GM10248 (cell line): ENCODE data around the gene PRC1.

ENCODE experiments used
- CTCF ChIA-PET: fragments of 300-600 bp; sonication (Branson Sonifier 250); formaldehyde crosslinking; extraction: SDS; loops from one replicate; lab custom pipeline; 2021; ENCODE audit warnings: antibody characterized with exemption; lab: Yijun Ruan, JAX
- POLR2A ChIA-PET: fragments of 350-650 bp; sonication (Branson Sonifier 250); formaldehyde crosslinking; extraction: SDS; loops from one replicate; lab custom pipeline; 2020; ENCODE audit warnings: antibody characterized with exemption; lab: Yijun Ruan, JAX
- DNase-seq: peaks from one replicate; pipeline ENCODE4 v3.0.0; 2012; ENCODE audit errors: extremely low spot score
- TF ChIP-seq, protein P1 (sequence below): IDR thresholded peaks from 2 replicates; pipeline ENCODE4 v1.5.1; 2012; ENCODE audit warnings: mild to moderate bottlenecking, low read depth; ENCODE audit errors: extremely low read depth, missing control alignments, control extremely low read depth

PRC1 gene

DNA sequence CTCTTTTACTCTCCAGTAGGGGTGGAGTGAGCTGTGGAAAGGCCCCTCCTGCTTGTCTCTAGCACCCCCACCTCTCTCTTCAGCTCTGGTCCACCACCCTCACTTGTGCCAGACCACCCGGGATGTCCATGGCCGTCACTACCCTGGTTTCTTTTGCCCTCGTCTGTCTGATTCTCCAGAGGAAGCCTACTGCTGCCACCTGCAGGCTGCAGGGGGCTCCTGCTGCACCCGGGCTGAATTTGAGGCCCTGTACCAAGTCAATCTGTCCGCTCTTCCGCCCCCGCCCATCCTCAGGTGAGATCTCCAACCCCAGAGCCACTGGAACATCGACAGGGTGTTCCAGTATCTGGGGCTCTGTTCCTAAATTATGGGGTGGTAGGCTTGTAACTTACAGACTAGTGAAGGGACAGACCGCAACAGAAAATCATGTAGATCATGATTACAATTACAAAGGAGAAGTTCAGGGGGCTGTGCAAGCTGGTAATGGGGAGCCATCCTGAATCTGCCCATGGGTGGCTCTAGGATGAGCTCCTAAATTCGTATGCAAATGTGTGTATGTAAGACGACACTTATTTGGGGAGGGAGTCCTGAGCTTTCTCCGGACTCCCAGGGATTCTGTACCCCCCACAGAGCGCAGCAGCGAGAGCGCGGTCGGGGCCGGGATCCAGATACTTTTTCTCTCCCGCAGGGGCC is 59.9 kb downstream of the PRC1 start:
- TF ChIP-seq, protein P1, sequence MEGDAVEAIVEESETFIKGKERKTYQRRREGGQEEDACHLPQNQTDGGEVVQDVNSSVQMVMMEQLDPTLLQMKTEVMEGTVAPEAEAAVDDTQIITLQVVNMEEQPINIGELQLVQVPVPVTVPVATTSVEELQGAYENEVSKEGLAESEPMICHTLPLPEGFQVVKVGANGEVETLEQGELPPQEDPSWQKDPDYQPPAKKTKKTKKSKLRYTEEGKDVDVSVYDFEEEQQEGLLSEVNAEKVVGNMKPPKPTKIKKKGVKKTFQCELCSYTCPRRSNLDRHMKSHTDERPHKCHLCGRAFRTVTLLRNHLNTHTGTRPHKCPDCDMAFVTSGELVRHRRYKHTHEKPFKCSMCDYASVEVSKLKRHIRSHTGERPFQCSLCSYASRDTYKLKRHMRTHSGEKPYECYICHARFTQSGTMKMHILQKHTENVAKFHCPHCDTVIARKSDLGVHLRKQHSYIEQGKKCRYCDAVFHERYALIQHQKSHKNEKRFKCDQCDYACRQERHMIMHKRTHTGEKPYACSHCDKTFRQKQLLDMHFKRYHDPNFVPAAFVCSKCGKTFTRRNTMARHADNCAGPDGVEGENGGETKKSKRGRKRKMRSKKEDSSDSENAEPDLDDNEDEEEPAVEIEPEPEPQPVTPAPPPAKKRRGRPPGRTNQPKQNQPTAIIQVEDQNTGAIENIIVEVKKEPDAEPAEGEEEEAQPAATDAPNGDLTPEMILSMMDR = peak; percentile 96
- peak; percentile 86 for DNase-seq
- ChIA-PET CTCF (interaction anchor here (0.9 to 16.6 kb wide), 42 partner anchors 11 to 641 kb away, joined by 3 to 447 read pairs (median 6); partner anchors contain the start of genes FES, MAN2A2 and RCCD1), POLR2A (interaction anchor here (0.6 to 1.9 kb wide), 3 partner anchors 8 to 24 kb away, joined by 3 to 8 read pairs (median 3); partner anchors contain the start of gene RCCD1)

DNA sequence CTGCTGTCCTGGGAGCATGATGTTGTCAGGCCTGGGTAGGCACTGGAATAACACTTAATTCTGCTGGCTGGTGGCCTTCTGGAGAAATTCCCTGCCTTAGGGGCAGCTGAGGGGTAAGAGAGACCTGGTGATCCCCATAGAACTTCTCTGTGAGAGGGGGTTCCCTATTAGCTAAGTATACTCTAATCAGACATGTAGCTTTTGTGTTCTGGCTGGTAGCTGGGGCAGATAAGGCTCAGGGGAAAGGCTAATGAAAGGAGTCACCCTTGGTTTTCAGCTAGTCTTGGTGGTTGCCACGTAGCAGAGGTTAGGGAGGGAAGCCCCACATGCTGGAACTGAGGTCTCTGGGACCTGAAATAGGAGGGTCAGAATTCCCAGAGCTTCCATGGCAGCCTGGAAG is 61.0 kb downstream of the PRC1 start:
- TF ChIP-seq, protein P1 = no peak
- ChIA-PET CTCF (interaction anchor here (0.8 to 16.6 kb wide), 48 partner anchors 10 to 1974 kb away, joined by 3 to 447 read pairs (median 5); partner anchors contain the start of genes FES, MAN2A2 and RCCD1), POLR2A (interaction anchor here (1.0 to 1.5 kb wide), 2 partner anchors 30 to 33 kb away, joined by 3 to 5 read pairs; partner anchors contain the start of gene MAN2A2)
- DNase-seq = no peak

DNA sequence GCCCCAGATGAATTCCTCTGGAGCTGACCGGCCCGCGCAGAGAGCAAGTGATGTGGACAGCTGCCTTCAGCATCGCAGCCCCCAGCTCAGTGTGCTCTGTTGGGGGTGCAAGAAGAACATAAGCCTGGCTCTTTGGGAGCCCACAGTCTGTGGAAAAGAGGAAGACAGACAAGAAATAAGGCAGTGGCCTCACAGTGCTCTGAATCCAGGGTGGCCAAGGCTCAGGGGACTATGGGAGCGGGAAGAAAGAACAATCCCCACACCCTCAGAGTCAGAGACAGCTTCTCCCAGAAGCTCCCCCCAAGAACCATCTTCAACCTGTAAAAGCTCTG is 61.7 kb downstream of the PRC1 start:
- TF ChIP-seq, protein P1 = no peak
- DNase-seq = no peak
- ChIA-PET POLR2A (interaction anchor here (0.5 to 1.5 kb wide), 4 partner anchors 28 to 39 kb away, joined by 3 to 7 read pairs (median 4); partner anchors contain the start of gene MAN2A2), CTCF (interaction anchor here (0.6 to 16.6 kb wide), 64 partner anchors 9 to 711 kb away, joined by 3 to 447 read pairs (median 4); partner anchors contain the start of genes FES, FURIN, IQGAP1 and MAN2A2)

- DNase-seq = peak; percentile 90
- POLR2A ChIA-PET = interaction anchor here (0.5 to 1.5 kb wide), 7 partner anchors 28 to 544 kb away, joined by 3 to 7 read pairs (median 4); partner anchors contain the start of gene MAN2A2
- TF ChIP-seq, protein P1 = peak; percentile 98
Observed at GRCh38 chr15:90931828-90932659, 62.3 kb downstream of the PRC1 start, which contains the start of gene HDDC3. TSS of gene HDDC3 (minus strand) at chr15:90932549. CDS start at chr15:90932540, 9 bp downstream.

GRCh38 chr15:90931575-90931827 is 62.8 kb downstream of the PRC1 start:
- no peak for DNase-seq
- ChIA-PET CTCF (interaction anchor here (0.6 to 16.6 kb wide), 43 partner anchors 8 to 710 kb away, joined by 3 to 447 read pairs (median 6); partner anchors contain the start of genes BLM, FES, MAN2A2 and RCCD1), POLR2A (interaction anchor here (0.6 to 1.3 kb wide), 3 partner anchors 29 to 544 kb away, joined by 3 to 7 read pairs (median 4); partner anchors contain the start of gene MAN2A2)
- TF ChIP-seq, protein P1 = no peak

More at GRCh38 chr15:90931828-90932659, 62.3 kb downstream of the PRC1 start, which contains the start of gene HDDC3:
- CTCF ChIA-PET = interaction anchor here (0.6 to 16.6 kb wide), 74 partner anchors 9 to 711 kb away, joined by 3 to 447 read pairs (median 4); partner anchors contain the start of genes BLM, FES, FURIN and IQGAP1
